Right lobe of liver (tissue), 4 donors: ENCODE results near the gene DPEP2NB.

Experiments used
- CTCF ChIP-seq, 4 donors: fragments of 200-600 bp in 3 of 4; fragments of 450-650 bp in 1 of 4; IDR thresholded peaks; one replicate each; pipeline versions ENCODE4 v1.5.1 to v1.8.0; 2016 to 2022; ENCODE audit warnings: antibody characterized with exemption in 4 of 4, mild to moderate bottlenecking in 2 of 4
- POLR2A ChIP-seq: fragments of 450-650 bp; IDR thresholded peaks from one replicate; pipeline ENCODE4 v1.6.1; 2017; ENCODE audit warnings: antibody characterized with exemption, mild to moderate bottlenecking
- donor health status: DM: no; HTN: no; CAD: no.
- donor health status: DM: no; HTN: no; CAD: no.
- donor health status: DM: no; HTN: yes; CAD: no.

GRCh38 chr16:67975321-67976105, 40.2 kb downstream of the DPEP2NB start:
- TF ChIP-seq CTCF (IDR thresholded peaks at IDR 0.05) (no peak), POLR2A (no peak)
